HepG2 (cell line): Measurements from ENCODE around the gene STAT5A.

Experiments
- FOXM1 ChIP-seq: sonication (generic); formaldehyde crosslinking; IDR thresholded peaks from 2 replicates; pipeline ENCODE4 v1.5.0; 2020; ENCODE audit warnings: missing genetic modification reagents
- FOXP4 ChIP-seq: sonication (generic); formaldehyde crosslinking; IDR thresholded peaks from 2 replicates; pipeline ENCODE4 v1.4.0; 2020; ENCODE audit warnings: missing genetic modification reagents
- GTF2F1 ChIP-seq: fragments of 150-350 bp; IDR thresholded peaks from 2 replicates; pipeline ENCODE4 v1.6.1; 2014; ENCODE audit warnings: low read length
- HCFC1 ChIP-seq: fragments of 150-350 bp; IDR thresholded peaks from 2 replicates; pipeline ENCODE4 v1.6.1; 2014; ENCODE audit warnings: low read depth, low read length
- MXI1 ChIP-seq: IDR thresholded peaks from 3 replicates; pipeline ENCODE4 v1.6.1; 2012; ENCODE audit warnings: low read depth, low read length, inconsistent platforms, borderline replicate concordance
- TRIM22 ChIP-seq: fragments of 450-650 bp; IDR thresholded peaks from 2 replicates; pipeline ENCODE4 v1.6.1; 2017
- ZFP36 ChIP-seq: fragments of 150-350 bp; IDR thresholded peaks from 2 replicates; pipeline ENCODE4 v1.6.1; 2018; ENCODE audit warnings: borderline replicate concordance, low read length, low read depth; ENCODE audit not compliant: partially characterized antibody
- ZSCAN30 ChIP-seq: sonication (generic); formaldehyde crosslinking; IDR thresholded peaks from 2 replicates; pipeline ENCODE4 v1.5.0; 2020; ENCODE audit warnings: mild to moderate bottlenecking, missing genetic modification reagents

- TF ChIP-seq MXI1 (no peak), FOXP4 (CRISPR knock-in tag) (no peak), GTF2F1 (no peak), HCFC1 (no peak), TRIM22 (no peak), FOXM1 (no peak), ZSCAN30 (CRISPR knock-in tag) (no peak), ZFP36 (no peak)
Measured at GRCh38 chr17:42241871-42242270, 46.4 kb upstream of the STAT5A start.
